Stimulated activated CD8-positive, alpha-beta memory T cell treated with anti-CD3 and anti-CD28 coated beads, Interleukin-2, amount 100 ng/mL, for 48 hours (primary cell): ENCODE measurements around the gene ANAPC5.

Experiments
- DNase-seq, 2 donors: peaks; one replicate each; pipeline ENCODE4 v3.0.0-alpha.2; 2020; ENCODE audit warnings: low read depth in 2 of 2

Gene ANAPC5

GRCh38 chr12:121259074-121259473 is 93.1 kb downstream of the ANAPC5 start:
- DNase-seq = no peak
